LNCaP clone FGC (cell line): ENCODE measurements around the gene PIP4K2A.

Source experiments
- DNase-seq: peaks from one replicate; pipeline ENCODE4 v3.0.0-alpha.2; 2011; ENCODE audit warnings: low read depth
- H3K4me3 ChIP-seq: 2 replicates; pipeline ENCODE4 v1.5.1; 2011; ENCODE audit warnings: mild to moderate bottlenecking, low read depth, low read length, control low read depth
- CTCF ChIP-seq: IDR thresholded peaks from 2 replicates; pipeline ENCODE4 v1.5.1; 2012; ENCODE audit warnings: mild to moderate bottlenecking; ENCODE audit not compliant: control insufficient read depth, insufficient read depth; ENCODE audit errors: extremely low read depth

PIP4K2A gene

DNA sequence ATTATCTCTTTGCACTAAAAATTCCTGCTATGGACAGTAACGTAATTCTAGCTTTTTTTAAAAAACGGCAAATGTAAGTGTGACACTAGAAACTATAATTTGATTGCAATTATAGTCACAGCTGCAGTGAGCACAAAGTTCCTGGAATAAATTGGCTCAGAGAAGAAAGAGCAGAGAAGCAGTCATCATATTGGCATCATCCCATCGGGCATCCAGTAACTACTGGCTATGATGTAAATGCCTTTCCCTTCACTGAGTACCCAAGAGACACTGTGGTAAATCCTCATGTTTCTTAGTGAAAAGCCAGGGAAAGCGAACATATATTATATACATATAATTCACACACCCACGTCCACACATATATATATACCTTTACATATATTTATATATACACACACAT, 43.6 kb downstream of the PIP4K2A start:
- no peak for TF ChIP-seq CTCF
- no peak overlapping the region for H3K4me3 ChIP-seq
- no peak for DNase-seq

DNA sequence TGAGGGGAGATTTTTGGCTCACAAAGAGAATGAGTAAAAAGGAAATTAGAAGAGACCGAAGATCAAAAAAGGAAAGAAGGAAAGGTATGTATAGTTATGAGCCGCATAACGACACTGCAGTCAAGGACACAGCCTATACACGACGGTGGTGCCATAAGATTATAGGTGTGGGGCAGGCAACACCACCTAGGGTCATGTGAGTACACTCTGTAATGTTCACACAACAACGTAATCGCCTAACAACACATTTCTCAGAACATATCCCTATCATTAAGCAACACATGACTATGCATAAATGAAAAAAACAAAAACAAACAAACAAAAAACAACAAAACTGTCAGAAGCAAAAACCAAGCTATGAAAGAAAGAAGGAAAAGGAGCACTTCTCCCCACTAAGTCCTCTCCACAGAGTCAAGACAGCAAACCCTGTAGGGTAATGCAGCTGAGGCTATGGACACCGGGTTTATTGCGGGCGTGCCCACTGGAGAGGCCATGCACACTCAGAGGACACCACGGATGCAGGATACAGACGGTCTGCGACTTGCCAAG, 45.1 kb downstream of the PIP4K2A start:
- DNase-seq: no peak
- no peak overlapping the region for H3K4me3 ChIP-seq
- no peak for TF ChIP-seq CTCF

DNA sequence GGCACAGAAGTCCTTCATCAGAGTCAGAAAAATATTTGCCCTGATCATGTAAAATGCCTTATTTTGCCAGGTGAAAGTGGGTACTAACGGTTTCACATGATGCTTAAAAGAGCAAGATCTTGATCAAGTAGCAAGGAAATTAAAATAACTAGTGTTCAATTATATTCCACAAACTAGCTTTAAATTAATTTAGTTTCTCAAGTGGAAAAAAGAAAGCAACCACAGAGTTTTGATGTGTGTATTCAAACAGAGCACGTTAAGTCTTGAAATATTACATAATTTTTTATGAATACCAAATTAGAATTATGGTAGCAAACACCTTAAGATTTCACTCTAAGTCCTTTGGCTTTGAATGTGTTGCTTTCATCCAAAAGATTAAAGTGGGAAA, 47.3 kb downstream of the PIP4K2A start:
- DNase-seq: no peak
- no peak for TF ChIP-seq CTCF
- H3K4me3 ChIP-seq: no peak overlapping the region

- no peak overlapping the region for H3K4me3 ChIP-seq
- no peak for TF ChIP-seq CTCF
- no peak for DNase-seq
These were observed 47.9 kb downstream of the PIP4K2A start for GRCh38 chr10:22666287-22667092.

GRCh38 chr10:22665329-22665728, 49.0 kb downstream of the PIP4K2A start:
- H3K4me3 ChIP-seq: no peak overlapping the region
- no peak for TF ChIP-seq CTCF
- no peak for DNase-seq

- H3K4me3 ChIP-seq: no peak overlapping the region
- DNase-seq: no peak
- TF ChIP-seq CTCF: no peak
These were observed 51.5 kb downstream of the PIP4K2A start for GRCh38 chr10:22662733-22663330.
